ENCODE measurements around the gene ISCA2. TPM values are rescaled to one million over a fixed set of nuclear protein-coding genes. Genes with fewer than 3 reads are reported as not detected.

Gene ISCA2
- total RNA-seq, 1 experiment from 2014 or later, result 37.5 TPM

- Mint-ChIP-seq H3K4me1 (peaks cover 5 to 21% of the 10 kb centered on the region in 2 experiments), H3K9me3 (peaks cover 7 to 11% of the 10 kb centered on the region in 2 experiments), H3K36me3 (ENCODE audit: insufficient read depth in 1 of 3, low read depth in 3 of 3) (peaks cover 3 to 14% (median 10%) of the 10 kb centered on the region in 3 experiments; a peak in 5 of 7 replicates), H3K4me3 (no peak overlapping the region), H3K27me3 (ENCODE audit: low read depth) (peaks cover 3% of the 10 kb centered on the region), H3K27ac (peak overlapping the region in 1 of 3 experiments; percentile 12; a peak in 1 of 7 replicates)
- no peak overlapping the region for H2BK15ac ChIP-seq (ENCODE audit: low read depth, low read length)
- H2BK20ac ChIP-seq (ENCODE audit: low read depth, low read length, poor library complexity, severe bottlenecking), result no peak overlapping the region
- H3K56ac ChIP-seq (ENCODE audit: insufficient read length, low read depth, low read length), result no peak overlapping the region
- H3K27me3 ChIP-seq (ENCODE audit: insufficient read depth, low read length), result no peaks in the 10 kb centered on the region
- TF ChIP-seq CTCF (conservative IDR thresholded peaks at IDR 0.05), result peak; percentile 75
- no peak overlapping the region for H4K5ac ChIP-seq (ENCODE audit: insufficient read length, low read depth, low read length)
- no peak overlapping the region for H3K18ac ChIP-seq (ENCODE audit: insufficient read length, low read depth, low read length)
- no peaks in the 10 kb centered on the region for H3K4me1 ChIP-seq (ENCODE audit: insufficient read depth, low read length)
- H4K20me1 ChIP-seq (ENCODE audit: control insufficient read depth, insufficient read depth, insufficient read length), result no peaks in the 10 kb centered on the region
- no peak overlapping the region for H2AK5ac ChIP-seq (ENCODE audit: insufficient read length, low read length)
- H3K79me2 ChIP-seq (ENCODE audit: insufficient read depth, low read length), result no peaks in the 10 kb centered on the region
- no peak overlapping the region for H3K9ac ChIP-seq (ENCODE audit: extremely low read depth, insufficient read length, low read length)
- no peak overlapping the region for H2AFZ ChIP-seq (ENCODE audit: low read length)
- H3K23me2 ChIP-seq (ENCODE audit: insufficient read length, low read depth, low read length, poor library complexity, severe bottlenecking), result no peaks in the 10 kb centered on the region
- H2BK12ac ChIP-seq (ENCODE audit: insufficient read length, low read depth, low read length), result no peak overlapping the region
- H3K9me3 ChIP-seq (ENCODE audit: control insufficient read depth, low read depth, low read length), result no peaks in the 10 kb centered on the region
- no peak overlapping the region for H3K4me2 ChIP-seq (ENCODE audit: insufficient read depth, insufficient read length, low read length)
- H3K27ac ChIP-seq (ENCODE audit: insufficient read length, low read depth, low read length), result no peak overlapping the region
- no peak overlapping the region for H4K8ac ChIP-seq (replicated peaks; ENCODE audit: insufficient read length, low read depth, low read length)
- no peak overlapping the region for H2BK120ac ChIP-seq (ENCODE audit: low read depth, low read length, poor library complexity, severe bottlenecking)
- no peak overlapping the region for H3K4ac ChIP-seq (ENCODE audit: low read depth, low read length)
- DNase-seq, result peak; percentile 76
- no peak overlapping the region for H2BK5ac ChIP-seq (ENCODE audit: insufficient read length, low read length)
- no peak overlapping the region for H4K91ac ChIP-seq (ENCODE audit: insufficient read length, low read depth, low read length)
- H3K23ac ChIP-seq (ENCODE audit: insufficient read length, low read depth, low read length), result no peak overlapping the region
- no peaks in the 10 kb centered on the region for H3K79me1 ChIP-seq (ENCODE audit: insufficient read depth, low read depth, low read length, poor library complexity, severe bottlenecking)
- no CpG with 5 or more reads among the region's 10 CpGs for WGBS (ENCODE audit: extremely low coverage, insufficient read length, low lambda C conversion rate)
- no peak overlapping the region for H3T11ph ChIP-seq (ENCODE audit: low read length)
- H3K14ac ChIP-seq (ENCODE audit: insufficient read depth, low read length), result no peak overlapping the region
Measured at GRCh38 chr14:74459289-74459946, 34.1 kb upstream of the ISCA2 start.
